GM12878 (cell line): ENCODE results near the gene PRR16. TPM values are rescaled to one million over a fixed set of nuclear protein-coding genes. Genes with fewer than 3 reads are reported as not detected.

ENCODE experiments used
- ATAC-seq: fragments of 200-7000 bp; cut with Tn5 transposase; 3 replicates; pipeline ENCODE4 v1.9.1; 2020; ENCODE audit warnings: mild to moderate bottlenecking, moderate library complexity
- BruUV-seq: library from RNA; stranded (reverse); fragments of 400-500 nt; replicated peaks from 2 replicates; lab custom pipeline; 2021; lab: Mats Ljungman, UMichigan
- CTCF ChIA-PET: fragments of 300-600 bp; sonication (Branson Sonifier 250); formaldehyde crosslinking; extraction: SDS; loops from one replicate; lab custom pipeline; 2021; ENCODE audit warnings: inconsistent platforms; lab: Yijun Ruan, JAX
- POLR2A ChIA-PET: fragments of 350-600 bp; formaldehyde crosslinking; extraction: SDS; loops from one replicate; lab custom pipeline; 2021; ENCODE audit warnings: inconsistent platforms; lab: Charles Lee
- RAD21 ChIA-PET: fragments of 300-600 bp; sonication (Branson Sonifier 250); formaldehyde crosslinking; loops from one replicate; lab custom pipeline; 2023; ENCODE audit warnings: antibody characterized with exemption; ENCODE audit not compliant: unreplicated experiment; lab: Charles Lee
- SMC1A ChIA-PET: fragments of 300-600 bp; sonication (Branson Sonifier 250); formaldehyde crosslinking; loops from one replicate; lab custom pipeline; 2023; ENCODE audit not compliant: unreplicated experiment, uncharacterized antibody; lab: Charles Lee
- DNase-seq: peaks from one replicate; pipeline ENCODE4 v3.0.0-alpha.2; 2011; ENCODE audit warnings: low read depth, low spot score
- FAIRE-seq: peaks from 3 replicates; lab custom pipeline; 2011; peaks lifted over from hg19 to GRCh38; lab: Jason Lieb, UNC
- H2AFZ ChIP-seq: 2 replicates; pipeline ENCODE4 v1.6.0; 2011; ENCODE audit warnings: low read depth, low read length, control low read depth; ENCODE audit not compliant: control insufficient read depth
- H3K27ac ChIP-seq: 2 replicates; pipeline ENCODE4 v1.5.1; 2011; ENCODE audit warnings: control low read depth; ENCODE audit not compliant: control insufficient read depth, insufficient read depth
- H3K27me3 ChIP-seq, 2 experiments: replicated peaks in 1 of 2; 2 replicates each; pipeline versions ENCODE4 v1.6.0 to v1.6.1; 2011; ENCODE audit warnings: low read length in 1 of 2; ENCODE audit not compliant: control insufficient read depth in 2 of 2, insufficient read depth in 2 of 2
- H3K36me3 ChIP-seq, 2 experiments: 2 replicates each; pipeline ENCODE4 v1.5.1; 2011; ENCODE audit warnings: low read length in 1 of 2; ENCODE audit not compliant: control insufficient read depth in 2 of 2, insufficient read depth in 2 of 2
- H3K4me1 ChIP-seq: 2 replicates; pipeline ENCODE4 v1.6.1; 2011; ENCODE audit warnings: mild to moderate bottlenecking, low read length, moderate library complexity, mixed read lengths; ENCODE audit not compliant: control insufficient read depth, insufficient read depth
- H3K4me2 ChIP-seq: 2 replicates; pipeline ENCODE4 v1.6.0; 2011; ENCODE audit warnings: control low read depth; ENCODE audit not compliant: control insufficient read depth, insufficient read depth
- H3K4me3 ChIP-seq: fragments of 200-600 bp; sonication (generic); 2 replicates; pipeline ENCODE4 v1.5.1; 2016
- H3K79me2 ChIP-seq: 2 replicates; pipeline ENCODE4 v1.6.0; 2011; ENCODE audit warnings: low read length; ENCODE audit not compliant: control insufficient read depth, insufficient read depth
- H3K9ac ChIP-seq: 2 replicates; pipeline ENCODE4 v1.8.0; 2011; ENCODE audit warnings: low read length, control low read depth, mixed read lengths; ENCODE audit not compliant: control insufficient read depth, insufficient read depth
- H3K9me3 ChIP-seq: replicated peaks from 3 replicates; pipeline ENCODE4 v1.5.1; 2011; ENCODE audit warnings: mild to moderate bottlenecking, low read length; ENCODE audit not compliant: control insufficient read depth, insufficient read depth
- H4K20me1 ChIP-seq: 2 replicates; pipeline ENCODE4 v1.6.0; 2011; ENCODE audit not compliant: control insufficient read depth, insufficient read depth
- ATF2 ChIP-seq: IDR thresholded peaks from 2 replicates; pipeline ENCODE4 v1.6.1; 2012; ENCODE audit warnings: low read length, inconsistent platforms
- BCL3 ChIP-seq: IDR thresholded peaks from 2 replicates; pipeline ENCODE4 v1.6.1; 2011; ENCODE audit warnings: borderline replicate concordance, low read depth, mild to moderate bottlenecking, moderate library complexity, low read length; ENCODE audit not compliant: insufficient read depth, poor library complexity, severe bottlenecking
- BRCA1 ChIP-seq: IDR thresholded peaks from 2 replicates; pipeline ENCODE4 v1.6.1; 2011; ENCODE audit warnings: low read depth, low read length, improper control_type of control experiment
- CBFB ChIP-seq: IDR thresholded peaks from 2 replicates; pipeline ENCODE4 v1.6.1; 2016; ENCODE audit warnings: antibody characterized with exemption, low read depth
- DPF2 ChIP-seq: fragments of 450-650 bp; IDR thresholded peaks from 2 replicates; pipeline ENCODE4 v1.6.1; 2017; ENCODE audit warnings: mild to moderate bottlenecking
- EP300 ChIP-seq, 2 experiments: fragments of 150-350 bp in 1 of 2; IDR thresholded peaks; 2 replicates each; pipeline ENCODE4 v1.6.1; 2011 to 2012; ENCODE audit warnings: low read depth in 2 of 2, low read length in 2 of 2, borderline replicate concordance in 1 of 2, improper control_type of control experiment in 1 of 2, inconsistent platforms in 1 of 2; ENCODE audit not compliant: control insufficient read depth in 1 of 2
- MTA3 ChIP-seq: IDR thresholded peaks from 2 replicates; pipeline ENCODE4 v1.6.1; 2012; ENCODE audit warnings: low read length, inconsistent platforms, borderline replicate concordance
- NRF1 ChIP-seq: conservative IDR thresholded peaks from 2 replicates; pipeline ENCODE4 v1.6.1; 2011; ENCODE audit warnings: mild to moderate bottlenecking, low read depth, low read length, improper control_type of control experiment
- RAD21 ChIP-seq: IDR thresholded peaks from 2 replicates; pipeline ENCODE4 v1.6.1; 2011; ENCODE audit warnings: mild to moderate bottlenecking, low read depth, low read length, moderate library complexity; ENCODE audit not compliant: insufficient read depth
- RBBP5 ChIP-seq: fragments of 200-600 bp; sonication (generic); conservative IDR thresholded peaks from 2 replicates; pipeline ENCODE4 v1.6.1; 2016
- RFX5 ChIP-seq: IDR thresholded peaks from 2 replicates; pipeline ENCODE4 v1.6.1; 2011; ENCODE audit warnings: low read depth, low read length, improper control_type of control experiment
- SREBF1 ChIP-seq: IDR thresholded peaks from 2 replicates; pipeline ENCODE4 v1.6.1; 2012; ENCODE audit warnings: mild to moderate bottlenecking, low read length
- SREBF2 ChIP-seq: IDR thresholded peaks from 2 replicates; pipeline ENCODE4 v1.6.1; 2012; ENCODE audit warnings: mild to moderate bottlenecking, low read length
- STAT1 ChIP-seq: fragments of 450-650 bp; conservative IDR thresholded peaks from 2 replicates; pipeline ENCODE4 v1.6.1; 2014; ENCODE audit warnings: antibody characterized with exemption, mild to moderate bottlenecking
- TCF12 ChIP-seq: IDR thresholded peaks from 2 replicates; pipeline ENCODE4 v1.6.1; 2011; ENCODE audit warnings: low read depth, mild to moderate bottlenecking, low read length
- TCF3 ChIP-seq: IDR thresholded peaks from 2 replicates; pipeline ENCODE4 v1.6.1; 2012; ENCODE audit warnings: low read depth, mild to moderate bottlenecking, low read length, borderline replicate concordance; ENCODE audit not compliant: insufficient read depth
- TCF7 ChIP-seq: IDR thresholded peaks from 2 replicates; pipeline ENCODE4 v1.6.1; 2014; ENCODE audit warnings: antibody characterized with exemption, borderline replicate concordance
- WRNIP1 ChIP-seq: IDR thresholded peaks from 2 replicates; pipeline ENCODE4 v1.6.1; 2011; ENCODE audit warnings: low read depth, low read length, improper control_type of control experiment, borderline replicate concordance
- ZNF592 ChIP-seq: fragments of 450-650 bp; IDR thresholded peaks from 2 replicates; pipeline ENCODE4 v1.6.1; 2017; ENCODE audit warnings: mild to moderate bottlenecking, moderate library complexity
- WGBS: methylation state at CpG from one replicate; pipeline ENCODE4 v1.1.6; 2016; ENCODE audit warnings: low lambda C conversion rate; ENCODE audit not compliant: insufficient replicate concordance, insufficient coverage; ENCODE audit errors: missing lambda C conversion rate; 5-methylcytosine and 5-hydroxymethylcytosine counted together
- in situ Hi-C: fragments of 300-500 bp; cut with MboI; formaldehyde crosslinking; loops from 9 replicates; pipeline ENCODE4 v1.14.3; 2018; ENCODE audit warnings: mixed read lengths
- intact Hi-C: fragments of 100-400 bp; cut with micrococcal nuclease; formaldehyde crosslinking; loops from one replicate; pipeline ENCODE4 v1.14.2; 2022; ENCODE audit not compliant: unreplicated experiment
- polyA plus RNA-seq, 11 experiments: library from polyadenylated mRNA; depleted of rRNA in 4 of 11; unstranded in 6 of 11; stranded (reverse) in 5 of 11; fragments of >200 nt; fragmentation: Nextera tagmentation in 4 of 11; fragmentation: Illumina TruSeq in 1 of 11; extraction: Ambion mirVana in 4 of 11; extraction: Trizol in 1 of 11; gene quantifications; 1 replicate in 1 of 11; 2 replicates in 10 of 11; pipeline versions ENCODE4 v1.2.1 to v1.2.3, GENCODE V29; 2011 to 2016; ENCODE audit warnings: inconsistent platforms in 2 of 11, missing spikeins in 2 of 11, low read depth in 1 of 11
- total RNA-seq, 4 experiments: library from RNA; depleted of rRNA in 3 of 4; stranded (reverse); fragments of >200 nt in 3 of 4; fragmentation: Illumina TruSeq in 1 of 4; extraction: Trizol in 1 of 4; gene quantifications; 2 replicates each; pipeline versions ENCODE4 v1.2.1 to v1.2.3, GENCODE V29; 2013 to 2021

Gene PRR16
- total and polyA plus RNA-seq, 10 of the 15 experiments (the other 5 are each of a cell fraction or from before 2014, with no cell fraction given), result not detected

- TF ChIP-seq ZNF592 (no peak), BCL3 (no peak)
These were observed 14.6 kb upstream of the PRR16 start (continued) for GRCh38 chr5:120449501-120449900.

GRCh38 chr5:120450910-120451309 is 13.2 kb upstream of the PRR16 start:
- Histone ChIP-seq H4K20me1 (no peaks in the 10 kb centered on the region), H3K4me2 (no peak overlapping the region), H3K27ac (no peak overlapping the region), H3K9ac (no peak overlapping the region), H3K79me2 (no peaks in the 10 kb centered on the region), H3K36me3 (no peaks in the 10 kb centered on the region), H3K9me3 (no peaks in the 10 kb centered on the region), H3K27me3 (no peaks in the 10 kb centered on the region), H2AFZ (no peak overlapping the region), H3K4me3 (no peak overlapping the region), H3K4me1 (no peaks in the 10 kb centered on the region)
- ChIA-PET CTCF (interaction anchor here (1.1 kb wide), 2 partner anchors 12 to 17 kb away, joined by 3 to 4 read pairs; no protein-coding TSS in a partner anchor), RAD21 (no interaction called here), POLR2A (no interaction called here), SMC1A (no interaction called here)
- ATAC-seq, result no peak
- in situ Hi-C loops (loop anchor here (10.0 to 25.0 kb wide), 3 partner anchors 976 to 1464 kb away; partner anchors contain the start of gene DTWD2), intact Hi-C loops (no loop called here)
- no peak for FAIRE-seq
- 53% methylated on average over 5 of the region's 5 CpGs for WGBS
- BruUV-seq, result no TSS peak
- no peak for DNase-seq
- no peak for TF ChIP-seq ATF2
- TF ChIP-seq SREBF2, result no peak
- no peak for TF ChIP-seq DPF2
- no peak for TF ChIP-seq CBFB
- TF ChIP-seq RAD21, result no peak
- TF ChIP-seq WRNIP1, result no peak
- TF ChIP-seq RFX5, result no peak
- TF ChIP-seq SREBF1, result no peak
- no peak for TF ChIP-seq STAT1
- TF ChIP-seq EP300 (IDR thresholded peaks at IDR 0.05; ENCODE audit: borderline replicate concordance in 1 of 2, control insufficient read depth in 1 of 2, low read depth in 2 of 2, low read length in 2 of 2), result no peak
- TF ChIP-seq TCF3, result no peak
- TF ChIP-seq MTA3, result no peak
- TF ChIP-seq RBBP5, result no peak
- TF ChIP-seq TCF7, result no peak
- no peak for TF ChIP-seq NRF1
- no peak for TF ChIP-seq TCF12
- TF ChIP-seq BRCA1, result no peak
